KBM-7 (cell line): Measurements from ENCODE around the gene LMNTD2.

Experiments
- DNase-seq: peaks from one replicate; pipeline ENCODE4 v3.0.0-alpha.2; 2015
- in situ Hi-C: fragments of 300-500 bp; cut with MboI; formaldehyde crosslinking; loops from 2 replicates; pipeline ENCODE4 v1.14.3; 2020; ENCODE audit warnings: low sequenced_read_pairs, low pct_unique_long_range_greater_than_20kb, mixed read lengths

Gene LMNTD2

GRCh38 chr11:555780-556661 is 4.5 kb downstream of the LMNTD2 start:
- in situ Hi-C loops = no loop called here
- no peak for DNase-seq

GRCh38 chr11:555227-555779 is 5.2 kb downstream of the LMNTD2 start:
- in situ Hi-C loops = no loop called here
- DNase-seq = no peak

GRCh38 chr11:554428-555226 is 5.9 kb downstream of the LMNTD2 start:
- peak; percentile 86 for DNase-seq
- in situ Hi-C loops = no loop called here

GRCh38 chr11:553988-554340 is 6.6 kb downstream of the LMNTD2 start:
- DNase-seq = no peak
- in situ Hi-C loops = no loop called here

GRCh38 chr11:553083-553987 is 7.2 kb downstream of the LMNTD2 start:
- no peak for DNase-seq
- in situ Hi-C loops = no loop called here

- DNase-seq = no peak
- in situ Hi-C loops = no loop called here
These were observed 8.9 kb downstream of the LMNTD2 start for GRCh38 chr11:551596-551995.

- in situ Hi-C loops = no loop called here
- no peak for DNase-seq
These were observed 9.4 kb downstream of the LMNTD2 start for GRCh38 chr11:551131-551530.

GRCh38 chr11:550746-551085 is 9.8 kb downstream of the LMNTD2 start:
- in situ Hi-C loops = no loop called here
- DNase-seq = no peak

GRCh38 chr11:550021-550745 is 10.4 kb downstream of the LMNTD2 start:
- in situ Hi-C loops = no loop called here
- no peak for DNase-seq

- in situ Hi-C loops = no loop called here
- no peak for DNase-seq
These were observed 11.6 kb downstream of the LMNTD2 start for GRCh38 chr11:548700-549603.

GRCh38 chr11:545171-545570 is 15.4 kb downstream of the LMNTD2 start:
- in situ Hi-C loops = no loop called here
- DNase-seq = no peak

GRCh38 chr11:544817-545166 is 15.7 kb downstream of the LMNTD2 start:
- no peak for DNase-seq
- in situ Hi-C loops = no loop called here

GRCh38 chr11:541433-541885 is 19.1 kb downstream of the LMNTD2 start:
- in situ Hi-C loops = no loop called here

GRCh38 chr11:540583-541432 is 19.7 kb downstream of the LMNTD2 start:
- in situ Hi-C loops = no loop called here
- DNase-seq = no peak

More at GRCh38 chr11:541433-541885, 19.1 kb downstream of the LMNTD2 start:
- DNase-seq = no peak

- in situ Hi-C loops = no loop called here
These were observed 20.5 kb downstream of the LMNTD2 start for GRCh38 chr11:539971-540481.

GRCh38 chr11:538431-539051 is 22.0 kb downstream of the LMNTD2 start:
- in situ Hi-C loops = no loop called here
- DNase-seq = no peak

More at GRCh38 chr11:539971-540481, 20.5 kb downstream of the LMNTD2 start:
- DNase-seq = no peak
